Endodermal cell (in vitro differentiated cells): ENCODE data around the gene FAF1. TPM values are rescaled to one million over a fixed set of nuclear protein-coding genes. Genes with fewer than 3 reads are reported as not detected.

Source experiments
- DNase-seq: peaks from one replicate; pipeline ENCODE4 v3.0.0-alpha.2; 2017
- H3K27ac ChIP-seq: 2 replicates; pipeline ENCODE4 v1.5.1; 2013; ENCODE audit warnings: mild to moderate bottlenecking, low read depth, low read length, moderate library complexity
- H3K27me3 ChIP-seq: 2 replicates; pipeline ENCODE4 v1.6.1; 2013; ENCODE audit warnings: mild to moderate bottlenecking, low read length, moderate library complexity; ENCODE audit not compliant: insufficient read depth, control insufficient read depth, poor library complexity, severe bottlenecking
- H3K36me3 ChIP-seq: 2 replicates; pipeline ENCODE4 v1.7.0; 2013; ENCODE audit warnings: mild to moderate bottlenecking, low read length, moderate library complexity; ENCODE audit not compliant: control insufficient read depth, insufficient read depth
- H3K4me1 ChIP-seq: one replicate; pipeline ENCODE4 v1.7.0; 2013; ENCODE audit warnings: low read length; ENCODE audit not compliant: control insufficient read depth, insufficient read depth
- H3K4me3 ChIP-seq: 2 replicates; pipeline ENCODE4 v1.5.1; 2013; ENCODE audit warnings: mild to moderate bottlenecking, low read length, moderate library complexity
- H3K9ac ChIP-seq: 2 replicates; pipeline ENCODE4 v1.6.1; 2013; ENCODE audit warnings: mild to moderate bottlenecking, low read length, moderate library complexity; ENCODE audit not compliant: poor library complexity, severe bottlenecking; ENCODE audit errors: extremely low read depth
- H3K9me3 ChIP-seq: 2 replicates; pipeline ENCODE4 v1.6.1; 2013; ENCODE audit warnings: mild to moderate bottlenecking, low read length, moderate library complexity; ENCODE audit not compliant: control insufficient read depth
- H3K27ac Mint-ChIP-seq: 2 replicates; pipeline ENCODE4 v1.8.0; 2020; ENCODE audit warnings: mixed read lengths
- H3K27me3 Mint-ChIP-seq: 2 replicates; pipeline ENCODE4 v1.8.0; 2021; ENCODE audit warnings: mild to moderate bottlenecking, mixed read lengths; ENCODE audit not compliant: insufficient read depth
- H3K36me3 Mint-ChIP-seq: 2 replicates; pipeline ENCODE4 v1.8.0; 2020; ENCODE audit warnings: low read depth, mixed read lengths
- H3K4me1 Mint-ChIP-seq: 2 replicates; pipeline ENCODE4 v1.8.0; 2020; ENCODE audit warnings: mixed read lengths
- H3K4me3 Mint-ChIP-seq: 2 replicates; pipeline ENCODE4 v1.8.0; 2020; ENCODE audit warnings: mild to moderate bottlenecking, moderate library complexity, mixed read lengths
- H3K9me3 Mint-ChIP-seq: 2 replicates; pipeline ENCODE4 v1.8.0; 2020; ENCODE audit warnings: mild to moderate bottlenecking, mixed read lengths
- WGBS, 2 experiments: methylation state at CpG; one replicate each; pipeline versions ENCODE4 v1.1.5 to v1.1.7; 2013; ENCODE audit warnings: missing lambda C conversion rate in 2 of 2, mixed read lengths in 1 of 2; ENCODE audit not compliant: insufficient coverage in 1 of 2, insufficient read length in 1 of 2; 5-methylcytosine and 5-hydroxymethylcytosine counted together
- total RNA-seq, 2 donors: library from RNA; stranded (reverse); fragmentation: NEBNext Ultra II Directional in 1 of 2; extraction: Animal tissue kit (Norgen Biotek cat#: 25700) in 1 of 2; gene quantifications; 2 replicates in 1 of 2; 3 replicates in 1 of 2; pipeline ENCODE4 v1.2.1, GENCODE V29; 2021
- TF ChIP-seq, protein P1 (sequence below): fragments of 200-600 bp; sonication (generic); conservative IDR thresholded peaks from 2 replicates; pipeline ENCODE4 v1.5.0; 2021; ENCODE audit warnings: antibody characterized with exemption, mild to moderate bottlenecking

FAF1 gene
- total RNA-seq, 2 donors from 2014 or later: 76.4 to 94.4 TPM

DNA sequence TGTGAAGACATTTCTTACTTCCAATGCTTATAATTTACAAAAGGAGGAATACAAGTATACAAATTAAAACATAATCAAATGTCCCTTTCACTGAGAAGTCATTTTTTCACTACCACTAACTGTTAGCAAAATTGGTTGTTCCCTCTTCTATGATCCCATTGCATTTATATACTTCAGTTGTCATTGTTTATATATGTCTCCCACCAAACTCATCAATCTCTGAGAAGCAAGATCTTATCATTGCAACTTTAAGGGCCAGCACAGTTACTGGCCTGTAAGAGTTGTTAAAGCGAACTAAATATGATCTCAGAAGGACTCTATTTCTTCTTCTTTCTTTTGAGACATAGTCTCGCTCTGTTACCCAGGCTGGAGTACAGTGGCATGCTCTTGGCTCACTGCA, 313.5 kb downstream of the FAF1 start:
- Histone ChIP-seq H3K36me3 (no peaks in the 10 kb centered on the region), H3K27ac (no peak overlapping the region), H3K4me1 (no peaks in the 10 kb centered on the region), H3K27me3 (no peaks in the 10 kb centered on the region), H3K9me3 (no peaks in the 10 kb centered on the region), H3K4me3 (no peak overlapping the region), H3K9ac (no peak overlapping the region)
- no peak for DNase-seq
- 86 to 99% methylated on average over 2 of the region's 2 CpGs for WGBS, 2 experiments
- no peak overlapping the region for H3K27ac Mint-ChIP-seq
- TF ChIP-seq, protein P1, sequence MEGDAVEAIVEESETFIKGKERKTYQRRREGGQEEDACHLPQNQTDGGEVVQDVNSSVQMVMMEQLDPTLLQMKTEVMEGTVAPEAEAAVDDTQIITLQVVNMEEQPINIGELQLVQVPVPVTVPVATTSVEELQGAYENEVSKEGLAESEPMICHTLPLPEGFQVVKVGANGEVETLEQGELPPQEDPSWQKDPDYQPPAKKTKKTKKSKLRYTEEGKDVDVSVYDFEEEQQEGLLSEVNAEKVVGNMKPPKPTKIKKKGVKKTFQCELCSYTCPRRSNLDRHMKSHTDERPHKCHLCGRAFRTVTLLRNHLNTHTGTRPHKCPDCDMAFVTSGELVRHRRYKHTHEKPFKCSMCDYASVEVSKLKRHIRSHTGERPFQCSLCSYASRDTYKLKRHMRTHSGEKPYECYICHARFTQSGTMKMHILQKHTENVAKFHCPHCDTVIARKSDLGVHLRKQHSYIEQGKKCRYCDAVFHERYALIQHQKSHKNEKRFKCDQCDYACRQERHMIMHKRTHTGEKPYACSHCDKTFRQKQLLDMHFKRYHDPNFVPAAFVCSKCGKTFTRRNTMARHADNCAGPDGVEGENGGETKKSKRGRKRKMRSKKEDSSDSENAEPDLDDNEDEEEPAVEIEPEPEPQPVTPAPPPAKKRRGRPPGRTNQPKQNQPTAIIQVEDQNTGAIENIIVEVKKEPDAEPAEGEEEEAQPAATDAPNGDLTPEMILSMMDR: no peak
- no peaks in the 10 kb centered on the region for H3K9me3 Mint-ChIP-seq
- H3K27me3 Mint-ChIP-seq: peaks cover 17% of the 10 kb centered on the region
- H3K36me3 Mint-ChIP-seq: peaks cover 6% of the 10 kb centered on the region
- no peak overlapping the region for H3K4me3 Mint-ChIP-seq
- peaks cover 23% of the 10 kb centered on the region for H3K4me1 Mint-ChIP-seq

DNA sequence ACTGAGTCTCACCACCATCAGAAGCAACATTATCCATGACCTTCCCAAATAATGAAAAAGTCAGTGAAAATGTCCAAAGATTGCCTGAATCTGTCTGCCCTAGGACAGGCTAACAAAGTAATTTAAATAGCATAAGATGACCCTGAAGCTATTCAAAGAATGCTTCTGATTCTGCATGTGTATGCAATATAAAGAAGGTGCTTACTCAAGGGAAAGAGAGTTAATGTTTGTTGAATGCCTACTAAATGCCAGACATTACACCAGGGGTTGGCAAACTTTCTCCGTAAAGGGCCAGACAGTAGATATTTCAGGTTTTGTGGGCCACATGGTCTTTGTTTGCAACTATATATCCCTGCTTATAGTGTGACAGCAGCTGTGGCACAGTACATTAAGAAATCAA, 314.9 kb downstream of the FAF1 start:
- Mint-ChIP-seq H3K36me3 (peaks cover 10% of the 10 kb centered on the region), H3K4me1 (peaks cover 16% of the 10 kb centered on the region), H3K4me3 (no peak overlapping the region), H3K27ac (no peak overlapping the region), H3K27me3 (peaks cover 10% of the 10 kb centered on the region), H3K9me3 (no peaks in the 10 kb centered on the region)
- Histone ChIP-seq H3K27me3 (no peaks in the 10 kb centered on the region), H3K27ac (no peak overlapping the region), H3K9me3 (no peaks in the 10 kb centered on the region), H3K4me1 (no peaks in the 10 kb centered on the region), H3K36me3 (no peaks in the 10 kb centered on the region), H3K9ac (no peak overlapping the region), H3K4me3 (no peak overlapping the region)
- 97% methylated on average over 1 of the region's 1 CpG; no CpG with 5 or more reads in 1 of the 2 experiments for WGBS, 2 experiments
- TF ChIP-seq, protein P1: no peak
- DNase-seq: no peak

DNA sequence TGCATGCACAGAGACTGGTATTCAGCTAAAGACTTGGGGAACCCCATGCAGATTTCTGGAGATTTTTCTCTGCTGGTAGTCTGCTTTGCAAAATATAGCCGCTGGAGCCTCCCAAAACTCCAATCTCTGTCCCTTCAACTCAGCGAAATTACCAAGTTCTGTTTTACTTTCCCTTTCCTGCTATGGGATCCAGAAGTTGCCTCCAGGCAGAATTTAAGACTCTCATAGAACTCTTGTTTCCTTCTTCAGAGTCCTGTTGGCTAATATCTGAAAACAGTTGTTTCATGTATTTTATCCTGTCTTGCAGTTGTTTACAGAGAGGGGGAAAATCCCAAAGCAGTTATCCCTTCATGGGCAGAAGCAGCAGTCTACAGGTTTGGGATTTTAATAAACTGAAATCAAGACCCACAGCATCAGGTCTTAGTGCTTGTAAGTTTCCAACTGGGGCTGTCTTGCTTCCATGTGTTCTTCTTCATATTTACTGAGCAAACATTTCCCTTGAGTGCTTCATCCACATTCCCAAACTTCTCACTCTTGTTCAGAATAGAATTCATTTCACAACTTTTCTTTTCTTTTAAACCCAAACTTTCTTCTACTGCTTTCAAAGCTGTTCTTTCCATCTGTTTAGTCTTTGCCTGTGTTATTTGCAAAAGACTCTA, 315.5 kb downstream of the FAF1 start:
- WGBS, 2 experiments: 77 to 86% methylated on average over 2 of the region's 2 CpGs
- no peak overlapping the region for H3K4me3 Mint-ChIP-seq
- no peak overlapping the region for H3K27ac Mint-ChIP-seq

More for the DNA sequence above, 315.5 kb downstream of the FAF1 start:
- Mint-ChIP-seq H3K27me3 (peaks cover 8% of the 10 kb centered on the region), H3K9me3 (no peaks in the 10 kb centered on the region), H3K4me1 (peaks cover 16% of the 10 kb centered on the region), H3K36me3 (peaks cover 12% of the 10 kb centered on the region)
- Histone ChIP-seq H3K36me3 (no peaks in the 10 kb centered on the region), H3K9ac (no peak overlapping the region), H3K4me1 (no peaks in the 10 kb centered on the region), H3K4me3 (no peak overlapping the region), H3K27me3 (no peaks in the 10 kb centered on the region), H3K9me3 (no peaks in the 10 kb centered on the region), H3K27ac (no peak overlapping the region)
- TF ChIP-seq, protein P1: no peak
- no peak for DNase-seq
